GM19239 (cell line): ENCODE data around the gene C1orf210.

Experiments
- DNase-seq: peaks from one replicate; pipeline ENCODE4 v3.0.0; 2011; ENCODE audit warnings: low spot score; ENCODE audit not compliant: insufficient read length
- FAIRE-seq: peaks from 2 replicates; lab custom pipeline; 2011; peaks lifted over from hg19 to GRCh38; lab: Jason Lieb, UNC

The C1orf210 gene

GRCh38 chr1:43312663-43313515, 27.5 kb upstream of the C1orf210 start:
- FAIRE-seq = no peak
- no peak for DNase-seq

- no peak for FAIRE-seq
Observed at GRCh38 chr1:43312212-43312623, 26.8 kb upstream of the C1orf210 start.

GRCh38 chr1:43311521-43311920, 26.1 kb upstream of the C1orf210 start:
- no peak for FAIRE-seq

More at GRCh38 chr1:43312212-43312623, 26.8 kb upstream of the C1orf210 start:
- DNase-seq = no peak

GRCh38 chr1:43309405-43310025, 24.1 kb upstream of the C1orf210 start:
- DNase-seq = no peak
- FAIRE-seq = no peak

More at GRCh38 chr1:43311521-43311920, 26.1 kb upstream of the C1orf210 start:
- DNase-seq = no peak

- DNase-seq = no peak
- FAIRE-seq = no peak
Observed at GRCh38 chr1:43308635-43309404, 23.4 kb upstream of the C1orf210 start.

- DNase-seq = no peak
- FAIRE-seq = no peak
Observed at GRCh38 chr1:43307458-43308158, 22.2 kb upstream of the C1orf210 start.

- FAIRE-seq = no peak
Observed at GRCh38 chr1:43306688-43307457, 21.5 kb upstream of the C1orf210 start.

GRCh38 chr1:43305926-43306687, 20.7 kb upstream of the C1orf210 start:
- no peak for DNase-seq
- no peak for FAIRE-seq

More at GRCh38 chr1:43306688-43307457, 21.5 kb upstream of the C1orf210 start:
- DNase-seq = no peak

- no peak for FAIRE-seq
- DNase-seq = no peak
Observed at GRCh38 chr1:43305461-43305860, 20.1 kb upstream of the C1orf210 start.

GRCh38 chr1:43304771-43305300, 19.5 kb upstream of the C1orf210 start:
- DNase-seq (no peak), FAIRE-seq (no peak)

GRCh38 chr1:43304314-43304681, 18.9 kb upstream of the C1orf210 start:
- DNase-seq = no peak
- FAIRE-seq = no peak

GRCh38 chr1:43303471-43304313, 18.3 kb upstream of the C1orf210 start:
- no peak for DNase-seq
- FAIRE-seq = no peak

GRCh38 chr1:43302721-43303470, 17.5 kb upstream of the C1orf210 start:
- no peak for FAIRE-seq
- DNase-seq = no peak

- no peak for FAIRE-seq
- DNase-seq = no peak
Observed at GRCh38 chr1:43302201-43302600, 16.8 kb upstream of the C1orf210 start.

- no peak for DNase-seq
- no peak for FAIRE-seq
Observed at GRCh38 chr1:43300378-43301094, 15.2 kb upstream of the C1orf210 start, which contains the start of gene TIE1. Gene TIE1, plus strand, starts transcription at chr1:43300982. Its CDS starts 90 bp downstream, at chr1:43301072.

- no peak for FAIRE-seq
- no peak for DNase-seq
Observed at GRCh38 chr1:43299101-43299500, 13.7 kb upstream of the C1orf210 start.
